HepG2 (cell line): ENCODE measurements around the gene TSPAN2. TPM values are rescaled to one million over a fixed set of nuclear protein-coding genes. Genes with fewer than 3 reads are reported as not detected.
A peak's percentile ranks its signal among the peaks of the same experiment; 100 is the strongest.

Experiments
- ATAC-seq: fragments of 200-7000 bp; cut with Tn5 transposase; 3 replicates; pipeline ENCODE4 v1.9.1; 2020; ENCODE audit warnings: mild to moderate bottlenecking, moderate library complexity
- BruUV-seq: library from RNA; stranded (reverse); fragments of 400-500 nt; replicated peaks from 2 replicates; lab custom pipeline; 2021; lab: Mats Ljungman, UMichigan
- CTCF ChIA-PET: fragments of 300-600 bp; formaldehyde crosslinking; extraction: SDS; loops from one replicate; lab custom pipeline; 2021; ENCODE audit warnings: low total read pairs, inconsistent platforms, low intra/inter-chr PET ratio; lab: Yijun Ruan, JAX
- POLR2A ChIA-PET: fragments of 350-600 bp; sonication (Branson Sonifier 250); formaldehyde crosslinking; loops from one replicate; lab custom pipeline; 2020; ENCODE audit warnings: antibody characterized with exemption, inconsistent platforms; lab: Yijun Ruan, JAX
- DNase-seq: peaks from one replicate; pipeline ENCODE4 v3.0.0-alpha.2; 2015; ENCODE audit warnings: low spot score
- FAIRE-seq: peaks from 3 replicates; lab custom pipeline; 2011; peaks lifted over from hg19 to GRCh38; lab: Jason Lieb, UNC
- H2AFZ ChIP-seq: one replicate; pipeline ENCODE4 v1.6.1; 2011; ENCODE audit warnings: low read length, inconsistent platforms
- H3K27ac ChIP-seq: fragments of 300-600 bp; 3 replicates; pipeline ENCODE4 v1.8.0; 2011; ENCODE audit warnings: mixed run types, mild to moderate bottlenecking, mixed read lengths, low read length, inconsistent platforms; ENCODE audit not compliant: insufficient read depth; ENCODE audit errors: extremely low read length
- H3K27me3 ChIP-seq, 2 experiments: fragments of 200-600 bp in 1 of 2; 2 replicates in 1 of 2; 3 replicates in 1 of 2; pipeline versions ENCODE4 v1.6.0 to v1.8.0; 2011; ENCODE audit warnings: low read length in 2 of 2, mild to moderate bottlenecking in 2 of 2, moderate library complexity in 2 of 2, inconsistent platforms in 1 of 2; ENCODE audit not compliant: insufficient read depth in 2 of 2, control insufficient read depth in 1 of 2
- H3K36me3 ChIP-seq, 2 experiments: fragments of 200-600 bp in 1 of 2; replicated peaks in 1 of 2; 2 replicates in 1 of 2; 3 replicates in 1 of 2; pipeline versions ENCODE4 v1.5.1 to v1.8.0; 2011; ENCODE audit warnings: low read length in 2 of 2, inconsistent platforms in 1 of 2; ENCODE audit not compliant: insufficient read depth in 2 of 2, control insufficient read depth in 1 of 2
- H3K4me1 ChIP-seq: 2 replicates; pipeline ENCODE4 v1.5.1; 2012; ENCODE audit warnings: low read length, inconsistent platforms; ENCODE audit not compliant: insufficient read depth
- H3K4me2 ChIP-seq: 2 replicates; pipeline ENCODE4 v1.6.0; 2011; ENCODE audit warnings: low read depth, low read length, inconsistent platforms
- H3K4me3 ChIP-seq, 3 experiments: fragments of 200-600 bp in 1 of 3; sonication (generic), shearing (Covaris generic) in 1 of 3; replicated peaks in 1 of 3; 2 replicates each; pipeline ENCODE4 v1.5.1; 2011 to 2016; ENCODE audit warnings: low read length in 3 of 3, inconsistent platforms in 2 of 3, low read depth in 2 of 3, mild to moderate bottlenecking in 2 of 3, control low read depth in 1 of 3, mixed read lengths in 1 of 3; ENCODE audit not compliant: insufficient read depth in 1 of 3
- H3K79me2 ChIP-seq: one replicate; pipeline ENCODE4 v1.6.1; 2011; ENCODE audit warnings: low read length, inconsistent platforms; ENCODE audit not compliant: insufficient read depth
- H3K9ac ChIP-seq: 2 replicates; pipeline ENCODE4 v1.6.0; 2011; ENCODE audit warnings: mild to moderate bottlenecking, low read depth, low read length, inconsistent platforms; ENCODE audit not compliant: insufficient read depth
- H3K9me3 ChIP-seq: 2 replicates; pipeline ENCODE4 v1.5.1; 2012; ENCODE audit warnings: mild to moderate bottlenecking, low read length
- H4K20me1 ChIP-seq: 2 replicates; pipeline ENCODE4 v1.6.0; 2011; ENCODE audit warnings: inconsistent platforms, mild to moderate bottlenecking, low read length, moderate library complexity; ENCODE audit not compliant: insufficient read depth
- NONO ChIP-seq, 2 experiments: fragments of 450-650 bp in 1 of 2; sonication (generic) in 1 of 2; formaldehyde crosslinking in 1 of 2; IDR thresholded peaks in 1 of 2; conservative IDR thresholded peaks in 1 of 2; 2 replicates each; pipeline versions ENCODE4 v1.6.1 to v1.8.0; 2017 to 2022; ENCODE audit warnings: mild to moderate bottlenecking in 1 of 2, missing genetic modification reagents in 1 of 2, moderate library complexity in 1 of 2
- ZNF549 ChIP-seq: sonication (generic); formaldehyde crosslinking; IDR thresholded peaks from 2 replicates; pipeline ENCODE4 v1.5.0; 2020; ENCODE audit warnings: missing genetic modification reagents
- ZSCAN22 ChIP-seq: sonication (generic); formaldehyde crosslinking; IDR thresholded peaks from 2 replicates; pipeline ENCODE4 v1.4.0; 2020; ENCODE audit warnings: mild to moderate bottlenecking, missing genetic modification reagents
- WGBS: methylation state at CpG from one replicate; pipeline ENCODE4 v1.1.6; 2017; ENCODE audit warnings: low lambda C conversion rate; 5-methylcytosine and 5-hydroxymethylcytosine counted together
- in situ Hi-C: cut with HindIII; loops from 2 replicates; pipeline ENCODE4 v1.10.0; 2017; ENCODE audit warnings: low pct_unique_long_range_greater_than_20kb; ENCODE audit not compliant: extremely low pct_ligation_motif_present
- intact Hi-C: fragments of 100-400 bp; cut with micrococcal nuclease; formaldehyde crosslinking; loops from one replicate; pipeline ENCODE4 v1.10.0; 2022; ENCODE audit not compliant: unreplicated experiment
- polyA plus RNA-seq, 8 experiments: library from polyadenylated mRNA; depleted of rRNA in 3 of 8; stranded (reverse) in 7 of 8; unstranded in 1 of 8; fragments of >200 nt; fragmentation: Illumina TruSeq in 4 of 8; extraction: Trizol in 4 of 8; gene quantifications; 2 replicates each; pipeline versions ENCODE4 v1.2.1 to v1.2.3, GENCODE V29; 2011 to 2016; ENCODE audit warnings: low read depth in 4 of 8, missing spikeins in 1 of 8, mixed read lengths in 1 of 8; ENCODE audit not compliant: insufficient read depth in 1 of 8
- total RNA-seq, 5 experiments: library from RNA; depleted of rRNA; stranded (reverse); fragments of >200 nt; fragmentation: Illumina TruSeq; extraction: Trizol; gene quantifications; 2 replicates each; pipeline ENCODE4 v1.2.3, GENCODE V29; 2016; ENCODE audit warnings: low read depth in 1 of 5
- TF ChIP-seq, protein P1 (sequence below): sonication (generic); formaldehyde crosslinking; IDR thresholded peaks from 2 replicates; pipeline ENCODE4 v1.9.0; 2021; ENCODE audit warnings: missing genetic modification reagents, borderline replicate concordance
- TF ChIP-seq, protein P2 (sequence below): sonication (generic); formaldehyde crosslinking; IDR thresholded peaks from 2 replicates; pipeline ENCODE4 v1.9.0; 2021; ENCODE audit warnings: mild to moderate bottlenecking, missing genetic modification reagents

TSPAN2 gene
- total and polyA plus RNA-seq, 2 of the 13 experiments (the other 11 are each of a cell fraction or from before 2014, with no cell fraction given) = not detected

DNA sequence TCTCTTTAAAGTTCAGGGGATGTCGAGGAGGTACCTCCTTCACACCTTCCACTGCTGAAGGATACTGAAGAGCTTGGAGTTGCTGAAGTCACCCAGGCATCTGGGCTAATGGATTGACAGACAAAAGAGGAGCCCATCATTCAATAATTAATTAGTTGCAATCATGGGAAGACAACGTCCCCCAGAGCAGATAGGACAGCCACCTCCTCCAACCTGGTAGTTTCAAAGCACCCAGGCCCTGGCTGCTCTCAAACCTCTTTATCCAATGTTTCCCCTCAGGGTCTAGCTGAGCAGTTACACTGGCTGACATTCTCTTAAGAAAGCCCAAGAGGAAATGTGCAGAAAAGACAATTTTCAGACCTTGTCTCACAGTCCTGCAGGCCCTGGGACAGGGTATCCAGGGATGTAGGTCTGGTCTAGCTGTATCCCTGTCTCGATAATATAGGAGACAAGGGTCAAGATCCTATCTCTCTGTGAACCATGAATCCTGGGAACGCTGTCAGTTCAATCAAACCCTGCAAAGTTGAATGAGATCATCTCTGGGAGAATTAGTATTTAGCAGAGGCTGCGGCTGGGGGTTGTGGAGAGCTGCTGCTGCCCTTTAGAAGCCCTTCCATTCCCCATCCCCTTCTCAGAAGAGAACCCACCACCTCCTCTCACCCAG, 1.1 kb downstream of the TSPAN2 start (continued):
- TF ChIP-seq, protein P1, sequence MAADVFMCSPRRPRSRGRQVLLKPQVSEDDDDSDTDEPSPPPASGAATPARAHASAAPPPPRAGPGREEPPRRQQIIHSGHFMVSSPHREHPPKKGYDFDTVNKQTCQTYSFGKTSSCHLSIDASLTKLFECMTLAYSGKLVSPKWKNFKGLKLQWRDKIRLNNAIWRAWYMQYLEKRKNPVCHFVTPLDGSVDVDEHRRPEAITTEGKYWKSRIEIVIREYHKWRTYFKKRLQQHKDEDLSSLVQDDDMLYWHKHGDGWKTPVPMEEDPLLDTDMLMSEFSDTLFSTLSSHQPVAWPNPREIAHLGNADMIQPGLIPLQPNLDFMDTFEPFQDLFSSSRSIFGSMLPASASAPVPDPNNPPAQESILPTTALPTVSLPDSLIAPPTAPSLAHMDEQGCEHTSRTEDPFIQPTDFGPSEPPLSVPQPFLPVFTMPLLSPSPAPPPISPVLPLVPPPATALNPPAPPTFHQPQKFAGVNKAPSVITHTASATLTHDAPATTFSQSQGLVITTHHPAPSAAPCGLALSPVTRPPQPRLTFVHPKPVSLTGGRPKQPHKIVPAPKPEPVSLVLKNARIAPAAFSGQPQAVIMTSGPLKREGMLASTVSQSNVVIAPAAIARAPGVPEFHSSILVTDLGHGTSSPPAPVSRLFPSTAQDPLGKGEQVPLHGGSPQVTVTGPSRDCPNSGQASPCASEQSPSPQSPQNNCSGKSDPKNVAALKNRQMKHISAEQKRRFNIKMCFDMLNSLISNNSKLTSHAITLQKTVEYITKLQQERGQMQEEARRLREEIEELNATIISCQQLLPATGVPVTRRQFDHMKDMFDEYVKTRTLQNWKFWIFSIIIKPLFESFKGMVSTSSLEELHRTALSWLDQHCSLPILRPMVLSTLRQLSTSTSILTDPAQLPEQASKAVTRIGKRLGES = no peak
- TF ChIP-seq NONO (IDR thresholded peaks at IDR 0.05) (no peak), NONO (CRISPR knock-in tag; conservative IDR thresholded peaks at IDR 0.05) (no peak), ZNF549 (CRISPR knock-in tag) (no peak)

DNA sequence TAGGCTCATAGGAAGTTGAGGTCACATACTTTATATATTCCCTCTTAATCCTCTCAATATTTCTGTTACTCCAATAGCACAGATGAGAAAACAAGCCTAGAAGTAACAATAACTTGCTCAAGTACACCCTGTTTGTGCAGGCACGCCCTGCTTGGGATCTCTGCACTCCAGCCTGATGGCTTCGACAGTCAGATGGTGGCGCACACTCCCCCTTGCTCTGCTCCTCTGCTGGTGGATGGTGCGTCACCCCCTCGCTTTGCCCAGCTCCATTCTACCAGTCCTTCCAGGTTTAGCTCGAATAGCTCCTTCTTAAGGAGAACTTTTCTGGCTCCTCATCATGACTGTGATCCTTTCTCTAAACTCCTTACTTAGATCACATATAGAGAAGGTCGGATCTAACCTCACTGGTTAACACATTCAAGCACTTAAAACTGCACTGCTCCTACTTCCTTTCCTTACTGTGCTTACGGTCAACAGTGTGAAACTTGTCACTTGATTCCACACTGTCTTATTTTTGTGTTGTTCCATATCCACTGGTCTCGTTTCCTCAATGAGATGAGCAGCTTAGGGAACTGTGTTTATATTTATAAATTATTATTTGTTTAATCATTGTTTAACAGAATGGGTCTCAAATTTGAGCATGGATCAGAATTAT, 3.0 kb downstream of the TSPAN2 start:
- ATAC-seq (no peak), DNase-seq (no peak), FAIRE-seq (no peak)
- Histone ChIP-seq H3K4me1 (no peaks in the 10 kb centered on the region), H3K36me3 (no peaks in the 10 kb centered on the region), H4K20me1 (no peaks in the 10 kb centered on the region), H3K9ac (no peak overlapping the region), H3K9me3 (no peaks in the 10 kb centered on the region), H3K79me2 (no peaks in the 10 kb centered on the region), H3K27me3 (peaks cover 2 to 33% of the 10 kb centered on the region in 2 experiments; a peak in 4 of 5 replicates), H3K4me3 (no peak overlapping the region), H2AFZ (no peak overlapping the region), H3K4me2 (no peak overlapping the region), H3K27ac (no peak overlapping the region)
- CTCF ChIA-PET = no interaction called here
- no TSS peak for BruUV-seq
- in situ Hi-C loops (no loop called here), intact Hi-C loops (no loop called here)
- TF ChIP-seq, protein P2, sequence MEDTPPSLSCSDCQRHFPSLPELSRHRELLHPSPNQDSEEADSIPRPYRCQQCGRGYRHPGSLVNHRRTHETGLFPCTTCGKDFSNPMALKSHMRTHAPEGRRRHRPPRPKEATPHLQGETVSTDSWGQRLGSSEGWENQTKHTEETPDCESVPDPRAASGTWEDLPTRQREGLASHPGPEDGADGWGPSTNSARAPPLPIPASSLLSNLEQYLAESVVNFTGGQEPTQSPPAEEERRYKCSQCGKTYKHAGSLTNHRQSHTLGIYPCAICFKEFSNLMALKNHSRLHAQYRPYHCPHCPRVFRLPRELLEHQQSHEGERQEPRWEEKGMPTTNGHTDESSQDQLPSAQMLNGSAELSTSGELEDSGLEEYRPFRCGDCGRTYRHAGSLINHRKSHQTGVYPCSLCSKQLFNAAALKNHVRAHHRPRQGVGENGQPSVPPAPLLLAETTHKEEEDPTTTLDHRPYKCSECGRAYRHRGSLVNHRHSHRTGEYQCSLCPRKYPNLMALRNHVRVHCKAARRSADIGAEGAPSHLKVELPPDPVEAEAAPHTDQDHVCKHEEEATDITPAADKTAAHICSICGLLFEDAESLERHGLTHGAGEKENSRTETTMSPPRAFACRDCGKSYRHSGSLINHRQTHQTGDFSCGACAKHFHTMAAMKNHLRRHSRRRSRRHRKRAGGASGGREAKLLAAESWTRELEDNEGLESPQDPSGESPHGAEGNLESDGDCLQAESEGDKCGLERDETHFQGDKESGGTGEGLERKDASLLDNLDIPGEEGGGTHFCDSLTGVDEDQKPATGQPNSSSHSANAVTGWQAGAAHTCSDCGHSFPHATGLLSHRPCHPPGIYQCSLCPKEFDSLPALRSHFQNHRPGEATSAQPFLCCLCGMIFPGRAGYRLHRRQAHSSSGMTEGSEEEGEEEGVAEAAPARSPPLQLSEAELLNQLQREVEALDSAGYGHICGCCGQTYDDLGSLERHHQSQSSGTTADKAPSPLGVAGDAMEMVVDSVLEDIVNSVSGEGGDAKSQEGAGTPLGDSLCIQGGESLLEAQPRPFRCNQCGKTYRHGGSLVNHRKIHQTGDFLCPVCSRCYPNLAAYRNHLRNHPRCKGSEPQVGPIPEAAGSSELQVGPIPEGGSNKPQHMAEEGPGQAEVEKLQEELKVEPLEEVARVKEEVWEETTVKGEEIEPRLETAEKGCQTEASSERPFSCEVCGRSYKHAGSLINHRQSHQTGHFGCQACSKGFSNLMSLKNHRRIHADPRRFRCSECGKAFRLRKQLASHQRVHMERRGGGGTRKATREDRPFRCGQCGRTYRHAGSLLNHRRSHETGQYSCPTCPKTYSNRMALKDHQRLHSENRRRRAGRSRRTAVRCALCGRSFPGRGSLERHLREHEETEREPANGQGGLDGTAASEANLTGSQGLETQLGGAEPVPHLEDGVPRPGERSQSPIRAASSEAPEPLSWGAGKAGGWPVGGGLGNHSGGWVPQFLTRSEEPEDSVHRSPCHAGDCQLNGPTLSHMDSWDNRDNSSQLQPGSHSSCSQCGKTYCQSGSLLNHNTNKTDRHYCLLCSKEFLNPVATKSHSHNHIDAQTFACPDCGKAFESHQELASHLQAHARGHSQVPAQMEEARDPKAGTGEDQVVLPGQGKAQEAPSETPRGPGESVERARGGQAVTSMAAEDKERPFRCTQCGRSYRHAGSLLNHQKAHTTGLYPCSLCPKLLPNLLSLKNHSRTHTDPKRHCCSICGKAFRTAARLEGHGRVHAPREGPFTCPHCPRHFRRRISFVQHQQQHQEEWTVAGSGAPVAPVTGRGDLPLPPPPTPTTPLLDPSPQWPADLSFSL (CRISPR knock-in tag) = no peak
- TF ChIP-seq ZSCAN22 (CRISPR knock-in tag) = peak; percentile 88
- POLR2A ChIA-PET = no interaction called here
- WGBS = 31% methylated on average over 9 of the region's 9 CpGs
